Measurements from ENCODE around the gene PAEP.

PAEP gene

DNA sequence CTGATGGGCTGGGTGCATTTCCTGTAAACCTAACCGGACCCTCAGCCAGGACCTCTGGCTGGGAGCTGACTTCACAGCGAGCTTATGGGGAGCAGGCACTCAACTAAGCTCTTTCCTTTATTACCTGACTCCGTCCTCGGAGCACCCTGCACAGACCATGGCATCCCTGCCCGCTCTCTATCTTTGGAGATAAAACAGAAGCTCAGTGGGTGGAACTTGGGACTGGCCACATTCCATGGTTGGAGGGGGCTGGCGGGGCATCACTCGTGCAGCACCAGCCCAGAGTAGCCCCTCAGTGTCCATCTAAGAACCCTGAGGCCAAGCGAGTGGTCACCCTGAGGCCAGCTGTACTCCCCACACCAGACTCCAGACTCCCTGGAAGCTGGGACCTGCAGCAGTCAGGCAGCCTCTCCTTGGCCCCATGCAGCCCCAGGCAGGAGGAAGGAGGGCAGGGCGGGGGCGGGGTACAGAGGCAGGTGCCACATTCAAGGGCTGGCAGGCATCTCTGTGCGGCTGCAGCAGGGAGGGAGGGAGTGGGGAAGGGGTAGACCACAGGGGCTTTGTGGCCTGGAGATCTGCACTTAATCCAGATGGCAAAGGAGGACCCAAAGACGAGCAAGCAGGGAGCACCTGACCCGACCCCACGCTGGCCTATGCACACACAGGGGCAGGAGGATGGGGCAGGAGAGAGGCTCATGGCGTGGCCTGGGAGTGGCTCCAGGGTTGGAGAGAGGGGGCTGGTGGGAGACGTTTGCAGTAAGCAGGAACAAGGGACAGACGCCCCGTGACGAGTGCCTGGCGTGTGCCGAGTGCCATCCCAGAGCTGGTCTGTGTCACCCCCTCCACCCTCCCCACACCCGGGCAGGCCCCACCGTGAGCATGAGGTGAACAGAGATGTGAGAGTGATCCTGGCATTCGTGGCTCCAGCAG lies 51.7 kb downstream of the PAEP start:
- DNase-seq (ENCODE audit: low read depth in 1 of 2, low spot score in 1 of 2): no peak

GRCh38 chr9:135613946-135614805 lies 52.6 kb downstream of the PAEP start:
- no peak for DNase-seq (ENCODE audit: low read depth in 1 of 2, low spot score in 1 of 2)

GRCh38 chr9:135614821-135615665 lies 53.5 kb downstream of the PAEP start:
- DNase-seq (ENCODE audit: low read depth in 1 of 2, low spot score in 1 of 2): no peak

DNA sequence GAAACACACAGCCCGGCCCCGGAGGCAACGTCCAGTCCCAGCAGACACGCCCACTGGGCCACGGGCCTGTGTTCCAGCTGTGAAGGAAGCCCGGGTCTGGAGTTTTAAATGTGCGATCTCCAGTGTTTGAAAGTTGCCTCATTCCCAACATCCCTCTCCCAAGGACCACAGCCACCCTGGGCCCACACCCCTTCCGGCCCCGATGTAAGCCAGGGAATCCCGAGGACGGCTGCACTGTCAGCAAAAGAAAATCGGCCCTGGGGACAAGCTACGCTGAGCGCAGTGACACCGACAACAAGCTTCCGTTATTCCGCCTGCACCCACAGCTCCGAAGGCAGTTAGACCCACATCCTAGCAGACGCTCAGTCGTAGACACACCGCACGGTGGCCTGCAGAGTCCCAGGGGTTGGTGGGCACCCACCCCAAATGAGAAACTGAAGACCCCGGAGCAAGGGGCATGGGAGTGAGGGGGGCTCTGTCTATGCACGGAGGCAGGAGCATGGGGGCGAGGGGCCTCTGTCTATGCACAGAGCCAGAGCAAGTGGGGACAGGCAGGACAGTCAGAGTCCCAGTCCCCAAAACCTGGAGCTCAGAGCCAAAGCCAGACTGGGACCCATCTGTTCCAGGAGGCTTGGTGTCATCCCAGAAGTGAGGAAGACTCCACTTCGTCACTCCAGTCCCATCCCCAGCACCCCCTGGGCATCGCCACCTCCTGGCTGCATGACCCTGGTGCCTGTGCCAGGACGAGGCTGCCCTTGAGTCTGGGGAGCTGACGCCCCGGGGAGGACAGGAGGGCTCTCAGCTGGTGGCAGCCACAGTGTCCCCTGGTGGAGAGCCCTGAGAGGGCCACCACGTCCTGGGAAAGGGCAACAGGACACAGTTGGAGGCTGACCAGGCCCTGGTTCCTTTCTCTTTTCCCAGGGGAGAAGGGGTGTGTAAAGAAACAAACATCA lies 54.4 kb downstream of the PAEP start:
- no peak for DNase-seq (ENCODE audit: low read depth in 1 of 2, low spot score in 1 of 2)
